GM12865 (cell line): ENCODE measurements around the gene GRIP2.

Experiments used
- DNase-seq: peaks from one replicate; pipeline ENCODE4 v3.0.0; 2010; ENCODE audit warnings: low read depth
- H3K4me3 ChIP-seq: 2 replicates; pipeline ENCODE4 v1.5.1; 2011; ENCODE audit warnings: mild to moderate bottlenecking, low read depth, low read length, control low read depth
- CTCF ChIP-seq: IDR thresholded peaks from 2 replicates; pipeline ENCODE4 v1.5.1; 2011; ENCODE audit warnings: low read length, control low read depth, low read depth, inconsistent platforms; ENCODE audit not compliant: insufficient read depth; ENCODE audit errors: missing control alignments

Gene GRIP2

GRCh38 chr3:14569474-14570000 is 29.4 kb upstream of the GRIP2 start:
- no peak for DNase-seq
- TF ChIP-seq CTCF, result no peak
- H3K4me3 ChIP-seq, result no peak overlapping the region

GRCh38 chr3:14568269-14568668 is 28.1 kb upstream of the GRIP2 start:
- DNase-seq, result no peak
- no peak for TF ChIP-seq CTCF
- no peak overlapping the region for H3K4me3 ChIP-seq

- no peak for DNase-seq
- no peak for TF ChIP-seq CTCF
- H3K4me3 ChIP-seq, result no peak overlapping the region
Measured at GRCh38 chr3:14566812-14567211, 26.7 kb upstream of the GRIP2 start.

GRCh38 chr3:14565868-14566588 is 25.9 kb upstream of the GRIP2 start:
- DNase-seq, result no peak
- no peak overlapping the region for H3K4me3 ChIP-seq
- TF ChIP-seq CTCF, result no peak

- no peak for TF ChIP-seq CTCF
- H3K4me3 ChIP-seq, result no peak overlapping the region
- DNase-seq, result no peak
Measured at GRCh38 chr3:14564741-14565140, 24.6 kb upstream of the GRIP2 start.

GRCh38 chr3:14563946-14564539 is 23.9 kb upstream of the GRIP2 start:
- no peak for DNase-seq
- no peak overlapping the region for H3K4me3 ChIP-seq
- no peak for TF ChIP-seq CTCF
